HG03442 (cell line): Measurements from ENCODE around the gene ABHD8.

Experiments
- ATAC-seq: cut with Tn5 transposase; IDR thresholded peaks from one replicate; pipeline ENCODE4 v1.9.1; 2021; ENCODE audit warnings: mild to moderate bottlenecking, moderate library complexity; ENCODE audit not compliant: unreplicated experiment

ABHD8 gene

DNA sequence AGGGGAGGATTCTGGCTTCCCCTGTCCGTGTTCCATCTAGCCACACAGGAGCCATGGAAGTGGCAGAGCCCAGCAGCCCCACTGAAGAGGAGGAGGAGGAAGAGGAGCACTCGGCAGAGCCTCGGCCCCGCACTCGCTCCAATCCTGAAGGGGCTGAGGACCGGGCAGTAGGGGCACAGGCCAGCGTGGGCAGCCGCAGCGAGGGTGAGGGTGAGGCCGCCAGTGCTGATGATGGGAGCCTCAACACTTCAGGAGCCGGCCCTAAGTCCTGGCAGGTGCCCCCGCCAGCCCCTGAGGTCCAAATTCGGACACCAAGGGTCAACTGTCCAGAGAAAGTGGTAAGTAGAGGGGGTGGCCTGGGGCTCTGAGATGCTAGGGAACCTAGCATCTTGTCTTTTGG is 34.5 kb downstream of the ABHD8 start:
- no peak for ATAC-seq

DNA sequence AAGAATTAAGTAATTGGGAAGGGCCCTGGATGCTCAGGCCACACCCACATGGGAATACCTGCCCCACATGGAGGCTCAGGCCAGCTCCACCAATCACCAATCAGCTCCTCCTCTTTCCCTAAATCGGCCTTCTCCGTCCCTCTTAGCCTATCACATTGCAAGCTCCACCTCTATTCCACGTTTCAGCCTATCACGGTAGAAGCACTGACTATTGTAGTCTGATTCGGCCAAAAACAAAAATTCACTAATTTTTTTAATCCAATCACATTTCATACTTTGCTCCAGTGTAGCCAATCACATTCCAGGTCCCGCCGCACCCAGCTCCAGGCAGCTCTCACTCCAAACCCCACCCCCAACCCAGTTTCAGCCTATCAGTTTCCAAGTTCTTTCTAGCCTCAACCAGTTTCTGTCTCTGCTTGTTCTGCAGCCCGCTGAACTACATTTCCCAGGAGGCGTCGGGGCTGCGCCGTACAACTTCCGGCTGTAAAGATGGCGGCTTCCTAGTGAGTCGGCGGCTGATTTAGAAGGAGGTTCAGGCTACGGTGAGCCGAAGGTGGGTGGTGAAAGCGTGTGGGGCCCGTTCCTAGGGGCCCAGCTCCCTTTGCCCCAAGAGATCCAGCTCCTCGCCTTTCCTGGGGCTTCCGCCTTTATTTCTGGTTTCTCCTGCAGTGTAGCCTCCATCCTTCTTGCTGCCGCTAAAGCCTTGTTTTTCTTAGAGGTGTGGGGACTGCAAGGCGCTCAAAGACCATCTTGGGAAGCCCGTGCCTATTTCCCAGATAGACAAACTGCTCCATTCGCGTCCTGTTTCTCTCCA is 36.0 kb downstream of the ABHD8 start, which contains the start of gene BABAM1:
BABAM1 (plus strand) TSS at position 469 of the 814 bp plus-strand sequence. CDS start 1,364 bp downstream, outside the sequence.
- peak; percentile 89 for ATAC-seq

GRCh38 chr19:17266589-17266974 is 36.6 kb downstream of the ABHD8 start:
- ATAC-seq, result no peak

DNA sequence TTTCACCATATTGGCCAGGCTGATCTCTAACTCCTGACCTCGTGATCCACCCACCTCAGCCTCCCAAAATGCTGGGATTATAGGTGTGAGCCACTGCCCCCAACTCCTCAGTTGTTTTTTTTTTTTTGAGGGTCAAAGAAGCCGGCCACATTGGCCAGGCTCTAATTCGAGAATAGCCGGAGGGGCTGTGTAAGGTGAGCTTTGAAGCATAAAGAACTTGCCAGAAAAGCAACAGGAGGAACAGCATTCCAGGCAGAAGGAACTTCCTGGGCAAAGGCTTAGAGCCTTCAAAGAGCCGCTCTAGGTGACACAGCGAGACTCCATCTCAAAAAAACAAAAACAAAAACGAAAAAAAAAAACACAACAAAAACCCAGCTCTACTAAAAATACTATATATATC is 37.2 kb downstream of the ABHD8 start:
- ATAC-seq, result no peak

GRCh38 chr19:17264641-17264979 is 38.6 kb downstream of the ABHD8 start, which contains the start of gene USHBP1:
Gene USHBP1 (minus strand): TSS chr19:17264745. CDS start chr19:17264299, 446 bp downstream.
- ATAC-seq, result no peak

DNA sequence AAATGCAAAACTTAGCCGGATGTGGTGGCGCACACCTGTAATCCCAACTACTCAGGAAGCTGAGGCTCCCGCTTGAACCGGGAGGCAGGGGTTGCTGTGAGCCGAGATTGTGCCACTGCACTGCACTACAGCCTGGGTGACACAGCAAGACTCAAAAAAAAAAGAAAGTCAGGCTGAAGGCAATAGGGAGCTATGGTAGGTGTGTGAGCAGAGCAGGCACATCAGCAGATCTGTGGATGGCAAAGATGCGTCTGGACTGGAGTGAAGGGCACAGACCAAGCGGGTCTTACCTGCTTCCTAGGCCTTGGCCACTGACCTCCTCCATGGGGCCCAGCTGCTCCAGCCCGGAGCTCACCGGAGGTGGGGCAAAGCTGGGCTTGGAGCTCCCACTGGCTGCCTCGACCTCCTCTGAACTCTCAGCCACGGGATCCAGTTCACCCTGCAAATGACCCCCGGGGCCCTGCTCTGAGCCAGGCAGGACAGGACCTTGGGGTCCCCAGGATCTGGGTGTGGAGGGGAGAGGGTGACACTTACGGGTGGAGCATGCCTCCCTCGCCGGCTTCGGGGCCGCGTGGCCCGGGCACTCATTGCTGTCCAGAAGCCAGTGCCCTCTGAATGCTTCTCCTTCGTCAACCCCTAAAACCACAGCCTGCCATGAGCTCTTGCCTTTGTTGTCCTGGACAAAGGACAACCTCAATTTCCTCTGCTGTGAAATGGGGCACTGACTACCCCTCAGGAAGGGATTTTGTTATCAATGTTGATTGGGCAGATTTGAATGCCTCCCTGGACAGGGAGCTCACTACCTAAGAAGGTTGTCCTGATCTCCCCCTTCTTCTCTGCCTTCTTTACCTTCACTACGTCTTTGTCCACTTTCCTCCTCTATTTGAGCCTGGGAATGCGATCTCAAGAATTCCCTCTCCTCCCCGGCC is 39.2 kb downstream of the ABHD8 start:
- no peak for ATAC-seq

DNA sequence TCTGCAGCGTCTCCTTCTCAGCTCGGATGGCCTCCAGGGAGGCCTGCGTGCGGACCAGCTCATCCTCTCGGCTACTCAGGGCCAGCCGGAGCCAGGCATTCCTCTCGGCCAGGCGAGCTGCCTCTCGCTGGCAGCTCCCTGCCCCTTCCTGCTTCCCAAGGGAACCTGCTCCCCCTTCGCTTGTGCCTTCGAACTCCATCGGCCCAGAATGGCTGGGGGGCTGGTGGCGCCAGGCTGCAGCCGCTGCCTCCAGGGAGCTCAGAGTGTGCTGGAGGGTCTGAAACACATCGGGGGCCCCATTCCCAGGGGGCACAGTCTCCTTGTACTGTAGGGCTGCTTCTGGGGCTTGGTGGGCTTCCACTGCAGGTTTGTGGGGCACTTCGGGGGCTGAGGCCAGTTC is 40.7 kb downstream of the ABHD8 start:
- ATAC-seq, result no peak

- ATAC-seq, result peak; percentile 66
These were observed 42.3 kb downstream of the ABHD8 start for GRCh38 chr19:17260842-17261325.

- no peak for ATAC-seq
These were observed 43.3 kb downstream of the ABHD8 start for GRCh38 chr19:17259934-17260333.

- no peak for ATAC-seq
These were observed 44.0 kb downstream of the ABHD8 start for GRCh38 chr19:17259118-17259780.

DNA sequence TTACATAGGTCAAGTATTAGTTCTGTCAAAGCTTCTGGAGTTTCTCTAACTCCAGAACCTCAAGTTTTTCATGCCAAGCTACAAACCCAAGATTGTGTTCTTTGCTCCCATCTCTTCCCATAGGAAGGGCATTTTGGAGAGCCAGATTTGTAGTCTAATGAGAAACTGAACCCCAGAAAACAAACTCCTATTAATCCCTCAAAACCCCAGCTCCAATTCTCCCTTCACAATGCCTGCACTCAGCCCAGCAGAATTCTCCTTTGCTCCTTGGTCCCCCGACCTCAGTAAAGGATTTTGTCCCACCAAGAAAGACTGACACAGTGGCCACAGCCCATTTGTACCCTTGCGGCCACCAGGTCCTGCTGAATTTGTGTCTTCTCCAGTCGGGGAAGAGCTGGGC is 47.1 kb downstream of the ABHD8 start:
- no peak for ATAC-seq

DNA sequence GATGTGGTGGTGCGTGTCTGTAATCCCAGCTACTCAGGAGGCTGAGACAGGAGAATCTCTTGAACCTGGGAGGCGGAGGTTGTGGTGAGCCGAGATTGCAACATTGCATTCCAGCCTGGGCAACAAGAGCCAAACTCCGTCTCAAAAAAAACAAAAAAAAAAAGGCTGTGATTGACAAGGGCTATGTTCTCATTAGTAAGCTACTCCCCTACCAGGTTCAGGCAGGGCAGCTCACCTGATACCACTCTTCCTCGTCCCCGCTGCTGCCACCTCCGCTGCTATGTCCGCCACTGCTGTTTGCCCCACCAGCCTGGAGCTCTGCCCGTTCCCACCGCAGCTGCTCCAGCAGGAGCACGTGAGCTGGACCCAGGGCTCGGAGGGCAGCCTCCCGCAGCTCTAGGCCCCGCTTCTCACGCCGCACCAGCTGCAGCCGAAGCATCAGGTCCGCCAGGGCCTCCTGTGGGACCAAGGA is 48.0 kb downstream of the ABHD8 start:
- no peak for ATAC-seq

- ATAC-seq, result no peak
These were observed 48.6 kb downstream of the ABHD8 start for GRCh38 chr19:17254636-17255035.

GRCh38 chr19:17249887-17250548 is 53.2 kb downstream of the ABHD8 start:
- no peak for ATAC-seq

- ATAC-seq, result no peak
These were observed 55.0 kb downstream of the ABHD8 start for GRCh38 chr19:17248011-17248776.

DNA sequence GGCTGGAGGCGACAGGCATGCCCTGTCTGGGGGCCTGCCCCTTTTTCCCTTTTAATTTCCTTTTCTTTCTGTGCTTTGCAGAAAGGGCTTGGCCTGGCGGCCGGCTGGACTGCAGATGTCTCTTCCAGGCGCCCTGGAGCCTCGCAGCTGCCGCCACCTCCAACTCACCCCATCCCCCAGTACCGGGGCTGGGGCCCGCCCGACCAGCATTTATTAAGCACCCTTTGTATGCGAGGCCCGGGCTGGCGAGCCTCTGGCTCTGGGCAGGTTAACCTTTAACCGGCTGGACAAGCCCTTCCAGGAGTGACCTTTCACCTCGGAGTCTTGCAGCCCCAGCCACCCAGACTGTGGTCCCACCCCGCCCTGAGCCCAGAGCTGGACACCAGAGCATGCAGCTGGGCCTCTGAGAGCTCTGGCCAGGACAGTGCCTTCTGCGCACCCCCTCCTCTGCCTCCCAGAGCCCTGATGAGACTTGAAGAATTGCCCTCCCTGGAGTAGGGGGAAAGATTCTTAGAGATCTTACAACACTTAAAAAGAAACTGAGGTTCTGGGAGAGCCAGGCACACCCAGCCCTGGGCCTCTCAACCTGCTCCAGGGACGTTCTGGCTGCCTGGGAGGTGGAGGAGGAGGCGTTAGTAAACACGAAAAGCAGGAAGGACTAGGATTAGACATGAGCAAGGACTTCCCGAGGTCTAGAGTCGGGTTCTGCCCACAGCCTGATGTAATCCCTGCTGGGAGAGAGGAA is 56.4 kb downstream of the ABHD8 start:
- ATAC-seq, result no peak

DNA sequence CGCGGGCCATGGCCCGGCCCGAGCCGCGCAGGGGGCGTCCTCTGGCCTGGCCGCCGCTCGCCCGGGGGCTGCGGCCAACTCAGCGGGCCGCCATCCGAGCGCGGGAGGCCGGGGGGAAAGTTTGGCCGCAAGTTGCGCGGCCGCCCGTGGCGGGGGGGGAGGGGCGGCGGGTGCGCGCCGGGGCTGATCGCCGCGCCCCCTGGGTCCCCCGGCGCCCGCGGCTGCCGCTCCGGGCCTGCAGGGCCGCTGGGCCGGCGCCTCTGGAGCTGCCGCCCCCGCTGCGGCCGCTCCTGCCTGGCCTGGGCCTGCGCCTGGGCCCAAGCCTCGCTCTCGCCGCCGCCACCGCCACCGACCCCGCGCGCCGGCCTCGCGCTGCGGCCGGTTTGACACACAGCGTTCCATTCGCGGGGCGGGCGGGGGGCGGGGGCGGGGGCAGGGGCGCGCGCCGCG is 57.7 kb downstream of the ABHD8 start, which contains the start of gene NR2F6:
NR2F6 (minus strand) TSS at position 385 of the 450 bp plus-strand sequence. CDS start 699 bp downstream, outside the sequence.
- no peak for ATAC-seq

DNA sequence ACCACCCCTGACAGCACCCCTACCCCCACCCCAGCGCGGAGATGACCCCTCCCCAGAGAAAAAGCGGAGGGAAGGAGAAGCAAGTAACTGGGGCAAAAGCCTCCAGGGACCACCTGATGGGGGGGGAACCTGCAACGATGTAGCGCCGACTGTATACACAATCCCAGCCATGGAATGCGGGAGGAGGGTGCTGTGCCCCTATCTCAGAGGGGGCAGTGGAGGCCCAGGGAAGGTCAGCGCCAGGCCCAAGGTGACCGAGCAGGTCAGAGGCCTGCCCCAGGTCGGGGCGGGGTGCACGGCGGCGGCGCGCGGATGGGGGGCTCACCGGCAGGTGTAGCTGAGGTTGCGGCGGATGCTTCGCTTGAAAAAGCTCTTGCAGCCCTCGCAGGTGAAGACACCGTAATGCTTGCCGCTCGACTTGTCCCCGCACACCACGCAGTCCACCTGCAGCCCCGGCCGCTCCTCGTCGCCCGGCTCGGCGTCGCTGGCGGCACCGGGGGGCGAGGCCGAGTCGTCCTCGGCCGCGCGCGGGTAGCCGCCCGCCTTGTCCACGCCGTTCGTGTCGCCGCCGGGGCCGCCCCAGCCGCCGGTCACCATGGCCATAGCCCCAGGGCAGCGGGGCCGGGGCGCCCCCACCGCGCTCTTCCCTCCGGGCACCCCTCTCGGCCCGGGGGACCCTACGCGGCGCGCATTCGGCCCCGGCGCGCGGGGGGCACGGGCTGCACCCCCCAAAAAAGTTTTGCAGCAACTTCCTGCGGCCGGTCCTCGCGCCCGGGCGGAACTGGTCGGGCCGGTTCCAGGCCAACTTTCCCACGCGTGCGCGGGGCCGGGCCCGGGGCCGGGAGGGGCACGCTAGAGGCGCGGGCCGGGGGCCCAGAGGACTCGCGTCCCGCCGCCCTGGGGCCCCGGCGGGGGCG is 58.3 kb downstream of the ABHD8 start:
- peak; percentile 17 for ATAC-seq
